Transverse colon (tissue), 4 donors: Measurements from ENCODE around the gene CLEC12A. TPM values are rescaled to one million over a fixed set of nuclear protein-coding genes. Genes with fewer than 3 reads are reported as not detected.
"Not testable (repeated sequence)": the region's sequence is repeated elsewhere in the genome, so short reads cannot be mapped to it uniquely, and the experiment has no call there.

Experiments
- DNase-seq: peaks from one replicate; pipeline ENCODE4 v3.0.0-alpha.2; 2019
- H3K27ac ChIP-seq, 4 donors: fragments of 200-600 bp; sonication (generic); 2 replicates each; pipeline ENCODE4 v1.5.1; 2016 to 2018; ENCODE audit warnings: inconsistent platforms in 4 of 4
- H3K27me3 ChIP-seq: fragments of 200-600 bp; sonication (generic); 2 replicates; pipeline ENCODE4 v1.5.1; 2017; ENCODE audit warnings: inconsistent platforms
- H3K36me3 ChIP-seq, 4 donors: fragments of 200-600 bp; sonication (generic); 2 replicates each; pipeline ENCODE4 v1.5.1; 2017 to 2019; ENCODE audit warnings: inconsistent platforms in 4 of 4
- H3K4me1 ChIP-seq, 4 donors: fragments of 200-600 bp; sonication (generic); 2 replicates each; pipeline ENCODE4 v1.5.1; 2017 to 2020; ENCODE audit warnings: inconsistent platforms in 4 of 4
- H3K4me3 ChIP-seq, 4 donors: fragments of 200-600 bp; sonication (generic); 1 replicate in 1 of 4; 2 replicates in 3 of 4; pipeline versions ENCODE4 v1.5.1 to v1.6.1; 2017 to 2019; ENCODE audit warnings: inconsistent platforms in 4 of 4
- H3K9me3 ChIP-seq, 2 donors: fragments of 200-600 bp; sonication (generic); 2 replicates each; pipeline ENCODE4 v1.5.1; 2017 to 2019; ENCODE audit warnings: inconsistent platforms in 2 of 2
- EP300 ChIP-seq: sonication (generic); formaldehyde crosslinking; IDR thresholded peaks from one replicate; pipeline ENCODE4 v1.6.1; 2017; ENCODE audit warnings: antibody characterized with exemption, low read depth
- POLR2A ChIP-seq: fragments of 450-650 bp; IDR thresholded peaks from one replicate; pipeline ENCODE4 v1.6.1; 2016; ENCODE audit warnings: antibody characterized with exemption, mild to moderate bottlenecking, moderate library complexity
- POLR2AphosphoS5 ChIP-seq, 3 donors: sonication (generic); formaldehyde crosslinking; IDR thresholded peaks; one replicate each; pipeline ENCODE4 v1.6.1; 2016; ENCODE audit warnings: antibody characterized with exemption in 3 of 3
- WGBS, 2 donors: methylation state at CpG; one replicate each; pipeline ENCODE4 v1.1.5; 2018; ENCODE audit warnings: low coverage in 1 of 2; 5-methylcytosine and 5-hydroxymethylcytosine counted together
- in situ Hi-C, 4 donors: fragments of 200-750 bp; cut with MboI; loops; one replicate each; pipeline versions ENCODE4 v1.15.0 to v1.15.1; 2017; ENCODE audit warnings: low sequenced_read_pairs in 3 of 4, low pct_ligation_motif_present in 1 of 4, low pct_unique_long_range_greater_than_20kb in 1 of 4
- intact Hi-C: fragments of 100-400 bp; cut with DNase I; formaldehyde crosslinking; loops from one replicate; pipeline ENCODE4 v1.15.1; 2023; ENCODE audit warnings: low total_unique reads
- total RNA-seq, 4 donors: library from RNA; depleted of rRNA; stranded (reverse); fragments of >200 nt; gene quantifications; one replicate each; pipeline ENCODE4 v1.1.0, GENCODE V29; 2016
- TF ChIP-seq, protein P1 (sequence below), 5 experiments: fragments of 200-600 bp in 3 of 5; fragments of 450-650 bp in 2 of 5; sonication (generic) in 3 of 5; IDR thresholded peaks; 1 replicate in 2 of 5; 2 replicates in 3 of 5; pipeline ENCODE4 v1.5.1; 2016 to 2017; ENCODE audit warnings: antibody characterized with exemption in 5 of 5, inconsistent platforms in 3 of 5, mild to moderate bottlenecking in 2 of 5, moderate library complexity in 1 of 5

CLEC12A gene
- total RNA-seq, 4 donors from 2014 or later: 0.27 to 1.4 TPM; not detected in 2

DNA sequence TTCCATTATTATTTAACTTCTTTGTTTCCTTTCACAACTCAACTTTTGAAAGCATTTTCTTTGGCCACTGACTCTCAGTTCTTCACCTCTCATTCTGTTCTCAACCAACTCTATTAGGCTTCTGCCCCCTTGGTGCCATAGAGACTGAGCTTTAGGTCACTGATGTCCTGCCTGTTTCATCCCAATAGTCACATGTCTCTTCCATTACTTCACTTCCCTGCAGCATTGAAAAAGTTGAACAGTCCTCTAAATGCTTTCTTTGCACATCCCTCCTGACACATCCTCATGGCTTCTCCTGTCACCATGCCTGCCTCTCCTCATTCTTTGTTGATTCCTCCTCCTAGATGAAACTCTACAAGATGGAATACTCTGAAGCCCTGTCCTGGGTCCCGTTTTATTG is 2.7 kb downstream of the CLEC12A start:
- in situ Hi-C loops (no loop called here), intact Hi-C loops (no loop called here)
- no peak for DNase-seq
- H3K9me3 ChIP-seq: no peaks in the 10 kb centered on the region
- WGBS, 2 donors: 31 to 63% methylated on average over 1 of the region's 1 CpG
- H3K27ac ChIP-seq: no peak overlapping the region
- TF ChIP-seq POLR2AphosphoS5 (IDR thresholded peaks at IDR 0.05) (no peak), POLR2A (no peak)
- H3K4me3 ChIP-seq: no peak overlapping the region
- H3K4me1 ChIP-seq: peaks cover 0 to 4% (median 0%) of the 10 kb centered on the region in 4 donors
- no peaks in the 10 kb centered on the region for H3K36me3 ChIP-seq
- no peaks in the 10 kb centered on the region for H3K27me3 ChIP-seq

DNA sequence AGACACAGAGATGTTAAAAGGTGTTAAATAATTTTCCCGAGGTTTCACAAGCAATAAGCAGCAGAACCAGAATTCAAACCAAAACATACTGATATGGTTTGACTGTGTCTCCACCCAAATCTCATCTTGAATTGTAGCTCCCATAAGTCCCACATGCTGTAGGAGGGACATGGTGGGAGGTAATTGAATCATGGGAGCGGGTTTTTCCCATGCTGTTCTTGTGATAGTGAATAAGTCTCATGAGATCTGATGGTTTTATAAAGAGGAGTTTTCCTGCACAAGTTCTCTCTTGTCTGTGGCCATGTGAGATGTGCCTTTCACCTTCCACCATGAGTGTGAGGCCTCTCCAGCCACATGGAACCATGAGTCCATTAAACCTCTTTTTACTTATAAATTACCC is 3.5 kb downstream of the CLEC12A start:
- DNase-seq, in situ Hi-C loops, H3K4me1 ChIP-seq, intact Hi-C loops, H3K9me3 ChIP-seq, H3K27ac ChIP-seq, H3K36me3 ChIP-seq, H3K4me3 ChIP-seq, H3K27me3 ChIP-seq: not testable (repeated sequence)
- WGBS, 2 donors: 80 to 82% methylated on average over 1 to 2 of the region's 2 CpGs

- Histone ChIP-seq H3K36me3 (no peaks in the 10 kb centered on the region), H3K27me3 (no peaks in the 10 kb centered on the region), H3K4me3 (no peak overlapping the region), H3K4me1 (peaks cover 0 to 4% (median 0%) of the 10 kb centered on the region in 4 donors), H3K27ac (no peak overlapping the region), H3K9me3 (no peaks in the 10 kb centered on the region)
- TF ChIP-seq, protein P1, sequence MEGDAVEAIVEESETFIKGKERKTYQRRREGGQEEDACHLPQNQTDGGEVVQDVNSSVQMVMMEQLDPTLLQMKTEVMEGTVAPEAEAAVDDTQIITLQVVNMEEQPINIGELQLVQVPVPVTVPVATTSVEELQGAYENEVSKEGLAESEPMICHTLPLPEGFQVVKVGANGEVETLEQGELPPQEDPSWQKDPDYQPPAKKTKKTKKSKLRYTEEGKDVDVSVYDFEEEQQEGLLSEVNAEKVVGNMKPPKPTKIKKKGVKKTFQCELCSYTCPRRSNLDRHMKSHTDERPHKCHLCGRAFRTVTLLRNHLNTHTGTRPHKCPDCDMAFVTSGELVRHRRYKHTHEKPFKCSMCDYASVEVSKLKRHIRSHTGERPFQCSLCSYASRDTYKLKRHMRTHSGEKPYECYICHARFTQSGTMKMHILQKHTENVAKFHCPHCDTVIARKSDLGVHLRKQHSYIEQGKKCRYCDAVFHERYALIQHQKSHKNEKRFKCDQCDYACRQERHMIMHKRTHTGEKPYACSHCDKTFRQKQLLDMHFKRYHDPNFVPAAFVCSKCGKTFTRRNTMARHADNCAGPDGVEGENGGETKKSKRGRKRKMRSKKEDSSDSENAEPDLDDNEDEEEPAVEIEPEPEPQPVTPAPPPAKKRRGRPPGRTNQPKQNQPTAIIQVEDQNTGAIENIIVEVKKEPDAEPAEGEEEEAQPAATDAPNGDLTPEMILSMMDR (IDR thresholded peaks at IDR 0.05): no peak
- no peak for TF ChIP-seq POLR2A
- no peak for TF ChIP-seq POLR2AphosphoS5 (IDR thresholded peaks at IDR 0.05)
- TF ChIP-seq EP300: no peak
- 75 to 79% methylated on average over 1 to 2 of the region's 2 CpGs for WGBS, 2 donors
- in situ Hi-C loops (no loop called here), intact Hi-C loops (no loop called here)
- DNase-seq: no peak
Measured at GRCh38 chr12:9975614-9976013, 4.4 kb downstream of the CLEC12A start.

- 56% methylated on average over 5 of the region's 5 CpGs; no CpG with 5 or more reads in 1 of the 2 donors for WGBS, 2 donors
- in situ Hi-C loops: not testable (repeated sequence)
Measured at GRCh38 chr12:9976626-9977025, 5.4 kb downstream of the CLEC12A start.

DNA sequence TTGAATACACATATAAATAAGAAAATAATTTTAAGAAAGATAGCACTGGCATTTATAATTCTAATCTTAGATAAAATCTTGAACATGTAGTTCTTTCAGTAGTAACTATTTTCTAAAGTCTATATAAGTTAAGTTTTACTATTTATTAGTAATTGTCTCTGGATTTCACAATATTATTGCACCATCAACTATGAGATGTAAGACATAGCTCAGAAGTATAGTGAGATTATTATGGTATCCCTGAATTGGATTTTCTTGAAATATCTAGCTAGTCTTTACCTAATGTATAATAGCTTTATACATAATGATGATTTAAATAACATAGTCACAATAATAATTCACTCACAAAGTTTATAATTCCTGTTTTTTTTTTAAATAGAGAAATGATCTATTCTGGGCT is 6.7 kb downstream of the CLEC12A start:
- in situ Hi-C loops: no loop called here

More at GRCh38 chr12:9976626-9977025, 5.4 kb downstream of the CLEC12A start:
- H3K36me3 ChIP-seq, H3K4me3 ChIP-seq, H3K27ac ChIP-seq, DNase-seq, H3K4me1 ChIP-seq, H3K9me3 ChIP-seq, intact Hi-C loops, H3K27me3 ChIP-seq: not testable (repeated sequence)

More for the DNA sequence above, 6.7 kb downstream of the CLEC12A start:
- TF ChIP-seq POLR2A: no peak
- no peak for TF ChIP-seq EP300
- no peak for TF ChIP-seq POLR2AphosphoS5 (IDR thresholded peaks at IDR 0.05)
- TF ChIP-seq, protein P1 (IDR thresholded peaks at IDR 0.05): no peak
- Histone ChIP-seq H3K36me3 (no peaks in the 10 kb centered on the region), H3K27me3 (no peaks in the 10 kb centered on the region), H3K4me1 (no peaks in the 10 kb centered on the region), H3K27ac (no peak overlapping the region), H3K4me3 (no peak overlapping the region), H3K9me3 (no peaks in the 10 kb centered on the region)
- no peak for DNase-seq
- intact Hi-C loops: no loop called here
